Fibroblast of mammary gland (primary cell): ENCODE results near the gene LRRC28.

Experiments used
- DNase-seq: peaks from one replicate; pipeline ENCODE4 v3.0.0-alpha.2; 2010; ENCODE audit warnings: low read depth
- H3K4me3 ChIP-seq: 2 replicates; pipeline ENCODE4 v1.5.1; 2011; ENCODE audit warnings: low read depth, mild to moderate bottlenecking, low read length, moderate library complexity; ENCODE audit not compliant: control insufficient read depth
- TF ChIP-seq, protein P1 (sequence below): conservative IDR thresholded peaks from 2 replicates; pipeline ENCODE4 v1.5.1; 2011; ENCODE audit warnings: low read depth, low read length, inconsistent platforms; ENCODE audit not compliant: control insufficient read depth, insufficient read depth

LRRC28 gene

DNA sequence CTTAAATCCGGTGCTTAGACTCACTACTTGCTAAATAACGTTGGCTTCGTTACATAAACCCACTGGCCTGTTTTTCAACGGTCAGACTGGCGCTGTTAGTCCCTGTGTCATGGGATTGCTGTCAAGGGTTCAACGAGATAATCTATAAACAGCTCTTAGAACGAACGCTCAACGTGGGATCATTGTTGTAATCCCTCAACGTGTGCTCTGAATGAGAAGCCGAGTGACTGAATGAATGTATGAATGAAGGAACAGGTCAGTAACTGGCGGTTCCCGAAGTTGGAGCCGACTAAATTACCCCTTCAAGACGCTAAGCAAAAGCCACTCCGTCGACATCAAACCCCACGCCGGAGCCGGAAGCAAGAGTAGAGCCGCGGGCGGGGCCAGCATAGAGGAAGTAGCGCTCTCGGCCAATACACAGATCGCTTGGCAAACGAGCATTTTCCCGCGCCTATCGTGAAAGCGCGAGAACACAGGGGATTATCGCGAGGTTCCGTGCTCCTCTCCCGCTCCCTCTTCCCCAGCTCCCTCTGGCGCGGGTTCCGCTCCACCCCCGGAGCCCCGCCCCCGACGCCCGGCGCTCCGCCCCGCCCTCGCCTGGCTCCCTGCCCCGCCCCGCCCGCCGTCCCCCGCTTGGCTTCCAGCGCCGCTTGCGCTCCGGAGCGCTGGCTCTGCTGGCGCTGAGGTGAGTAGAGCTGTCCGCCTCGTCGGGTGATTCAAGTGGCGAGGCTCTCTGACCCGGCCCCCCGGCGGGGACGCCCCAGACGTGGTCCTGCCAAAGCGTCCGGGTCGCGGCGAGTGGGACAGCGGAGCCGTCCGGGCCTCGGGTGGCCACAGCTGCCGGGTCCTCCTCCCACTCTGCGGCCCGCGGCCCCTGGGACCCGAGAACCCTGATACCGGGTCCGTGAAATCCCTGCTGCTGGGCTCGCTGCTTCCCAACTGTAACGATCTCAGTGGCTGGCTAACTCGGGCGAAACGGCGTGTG, at the start of gene LRRC28:
LRRC28 (plus strand) TSS at position 625 of the 985 bp plus-strand sequence. CDS start 4,477 bp downstream, outside the sequence.
- TF ChIP-seq, protein P1, sequence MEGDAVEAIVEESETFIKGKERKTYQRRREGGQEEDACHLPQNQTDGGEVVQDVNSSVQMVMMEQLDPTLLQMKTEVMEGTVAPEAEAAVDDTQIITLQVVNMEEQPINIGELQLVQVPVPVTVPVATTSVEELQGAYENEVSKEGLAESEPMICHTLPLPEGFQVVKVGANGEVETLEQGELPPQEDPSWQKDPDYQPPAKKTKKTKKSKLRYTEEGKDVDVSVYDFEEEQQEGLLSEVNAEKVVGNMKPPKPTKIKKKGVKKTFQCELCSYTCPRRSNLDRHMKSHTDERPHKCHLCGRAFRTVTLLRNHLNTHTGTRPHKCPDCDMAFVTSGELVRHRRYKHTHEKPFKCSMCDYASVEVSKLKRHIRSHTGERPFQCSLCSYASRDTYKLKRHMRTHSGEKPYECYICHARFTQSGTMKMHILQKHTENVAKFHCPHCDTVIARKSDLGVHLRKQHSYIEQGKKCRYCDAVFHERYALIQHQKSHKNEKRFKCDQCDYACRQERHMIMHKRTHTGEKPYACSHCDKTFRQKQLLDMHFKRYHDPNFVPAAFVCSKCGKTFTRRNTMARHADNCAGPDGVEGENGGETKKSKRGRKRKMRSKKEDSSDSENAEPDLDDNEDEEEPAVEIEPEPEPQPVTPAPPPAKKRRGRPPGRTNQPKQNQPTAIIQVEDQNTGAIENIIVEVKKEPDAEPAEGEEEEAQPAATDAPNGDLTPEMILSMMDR: no peak

DNA sequence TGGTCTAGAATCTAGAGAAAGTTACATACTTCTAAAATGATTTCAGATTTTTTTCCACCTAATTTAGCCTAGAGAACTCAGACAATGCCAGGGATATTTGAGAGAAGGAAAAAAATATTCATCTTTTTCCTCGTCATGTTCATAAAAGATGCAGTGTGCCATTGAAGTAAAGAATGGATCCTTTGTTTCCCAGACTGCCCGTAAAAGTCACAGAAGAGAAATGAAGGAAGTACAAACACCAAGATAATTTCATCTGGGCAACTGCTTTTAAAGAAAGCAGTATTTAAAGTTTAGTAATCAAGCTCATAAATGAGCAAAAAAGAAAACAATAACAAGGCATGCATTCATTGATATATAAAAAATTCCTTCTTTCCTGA, 49.1 kb upstream of the LRRC28 start:
- TF ChIP-seq, protein P1: no peak
- DNase-seq: no peak
- no peak overlapping the region for H3K4me3 ChIP-seq

More for the DNA sequence above, at the start of gene LRRC28:
- peak within 1 kb of the TSS; percentile 82 for H3K4me3 ChIP-seq
- DNase-seq: peak; percentile 99

DNA sequence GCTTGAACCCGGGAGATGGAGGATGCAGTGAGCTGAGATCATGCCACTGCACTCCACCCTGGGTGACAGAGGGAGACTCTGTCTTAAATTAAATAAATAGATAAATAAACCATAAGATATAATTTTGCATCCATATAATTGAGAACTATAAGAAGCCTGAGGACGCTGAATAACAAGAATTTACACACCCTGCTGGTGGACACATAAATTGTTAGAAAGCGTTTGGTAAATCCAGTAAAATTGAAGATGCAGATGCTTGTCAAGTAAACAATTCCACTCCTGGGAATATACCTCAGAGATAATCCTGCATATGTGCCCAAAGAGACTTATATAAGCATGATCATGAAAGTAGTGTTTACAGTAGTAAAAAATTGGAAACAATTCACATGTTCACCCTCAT, 43.6 kb upstream of the LRRC28 start:
- no peak overlapping the region for H3K4me3 ChIP-seq
- TF ChIP-seq, protein P1: no peak
- no peak for DNase-seq

DNA sequence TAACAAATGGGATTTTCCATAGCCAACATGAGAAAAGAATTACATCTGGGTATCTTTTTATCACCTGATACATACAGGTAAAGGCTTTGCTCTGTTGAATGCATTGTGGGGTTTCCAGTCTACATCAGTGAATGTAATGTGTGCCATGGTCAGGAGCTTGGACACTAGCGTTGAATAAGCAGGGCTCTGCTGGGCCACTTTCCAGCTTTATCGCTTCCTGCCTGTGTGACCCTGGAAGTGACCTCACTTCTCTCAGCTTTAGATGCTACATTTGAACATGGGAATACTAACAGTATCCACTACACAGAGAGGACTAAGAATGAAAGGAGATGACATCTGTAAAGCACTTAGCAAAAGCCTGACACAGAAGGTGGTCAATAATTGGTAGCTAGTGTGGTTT, 42.0 kb upstream of the LRRC28 start:
- H3K4me3 ChIP-seq: no peak overlapping the region
- DNase-seq: no peak
- TF ChIP-seq, protein P1: no peak

DNA sequence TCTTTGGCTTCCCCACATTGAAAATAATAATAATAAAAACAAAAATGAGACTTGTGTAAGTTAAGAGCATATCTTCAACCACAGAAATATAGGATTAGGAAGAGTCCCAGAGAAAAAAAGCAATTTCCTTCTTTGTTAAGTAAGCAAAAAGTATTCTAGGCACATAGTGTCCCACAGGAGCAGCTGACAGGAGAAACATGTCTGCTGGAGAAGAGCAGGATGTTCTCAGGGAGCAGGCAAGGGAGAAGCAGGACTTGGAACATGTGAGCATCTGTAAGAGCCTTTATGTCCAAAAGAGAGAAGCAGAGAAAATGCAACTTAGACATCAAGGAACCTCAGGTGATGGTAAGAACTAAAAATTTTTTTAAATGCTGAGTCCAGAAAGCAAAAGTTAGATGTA, 40.9 kb upstream of the LRRC28 start:
- no peak overlapping the region for H3K4me3 ChIP-seq
- TF ChIP-seq, protein P1: no peak
- DNase-seq: no peak

DNA sequence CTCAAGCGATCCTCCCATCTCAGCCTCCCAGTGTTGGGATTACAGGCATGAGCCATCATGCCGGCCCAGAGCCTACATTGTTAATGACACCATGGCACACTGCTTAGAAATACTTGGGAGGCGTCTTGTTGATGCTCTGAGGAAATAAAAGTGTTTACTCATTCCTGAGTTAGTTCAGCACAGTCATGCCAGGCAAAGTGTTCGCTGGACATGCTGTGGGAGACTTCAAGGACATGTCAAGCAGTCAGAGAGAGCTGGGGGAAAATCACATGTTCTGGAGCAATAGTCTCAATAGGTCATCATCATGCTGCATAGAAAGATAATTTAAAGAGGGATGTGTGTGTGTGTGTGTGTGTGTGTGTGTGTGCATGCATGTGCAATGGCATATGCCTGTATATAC, 39.4 kb upstream of the LRRC28 start:
- TF ChIP-seq, protein P1: no peak
- H3K4me3 ChIP-seq: no peak overlapping the region
- DNase-seq: peak; percentile 12
